GM21723 (cell line): ENCODE results near the gene ZNF148.
A peak's percentile ranks its signal among the peaks of the same experiment; 100 is the strongest.
"Not testable (repeated sequence)": the region's sequence is repeated elsewhere in the genome, so short reads cannot be mapped to it uniquely, and the experiment has no call there.

Source experiments
- ATAC-seq: cut with Tn5 transposase; IDR thresholded peaks from one replicate; pipeline ENCODE4 v1.9.1; 2021; ENCODE audit warnings: mild to moderate bottlenecking, moderate library complexity; ENCODE audit not compliant: unreplicated experiment

ZNF148 gene

DNA sequence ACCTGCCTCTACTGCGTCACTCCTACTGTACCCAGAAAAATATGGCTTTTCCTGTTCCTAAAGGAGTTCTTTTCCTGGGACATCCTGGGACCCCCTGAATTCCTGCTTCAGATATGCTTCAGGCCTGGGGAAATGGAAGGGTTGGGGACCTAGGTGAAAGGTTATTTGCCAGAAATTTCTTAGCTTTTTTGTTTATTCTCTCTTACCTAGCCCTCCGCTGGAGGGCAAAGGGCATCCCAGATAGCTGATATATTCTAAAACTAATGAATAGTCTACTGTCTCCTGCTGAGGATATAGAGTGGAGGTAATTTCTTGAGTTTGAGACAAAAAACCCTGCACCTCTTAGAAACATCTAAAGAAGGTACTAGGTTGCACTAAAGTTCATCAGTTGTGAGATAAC, 3.6 kb upstream of the ZNF148 start:
- no peak for ATAC-seq

DNA sequence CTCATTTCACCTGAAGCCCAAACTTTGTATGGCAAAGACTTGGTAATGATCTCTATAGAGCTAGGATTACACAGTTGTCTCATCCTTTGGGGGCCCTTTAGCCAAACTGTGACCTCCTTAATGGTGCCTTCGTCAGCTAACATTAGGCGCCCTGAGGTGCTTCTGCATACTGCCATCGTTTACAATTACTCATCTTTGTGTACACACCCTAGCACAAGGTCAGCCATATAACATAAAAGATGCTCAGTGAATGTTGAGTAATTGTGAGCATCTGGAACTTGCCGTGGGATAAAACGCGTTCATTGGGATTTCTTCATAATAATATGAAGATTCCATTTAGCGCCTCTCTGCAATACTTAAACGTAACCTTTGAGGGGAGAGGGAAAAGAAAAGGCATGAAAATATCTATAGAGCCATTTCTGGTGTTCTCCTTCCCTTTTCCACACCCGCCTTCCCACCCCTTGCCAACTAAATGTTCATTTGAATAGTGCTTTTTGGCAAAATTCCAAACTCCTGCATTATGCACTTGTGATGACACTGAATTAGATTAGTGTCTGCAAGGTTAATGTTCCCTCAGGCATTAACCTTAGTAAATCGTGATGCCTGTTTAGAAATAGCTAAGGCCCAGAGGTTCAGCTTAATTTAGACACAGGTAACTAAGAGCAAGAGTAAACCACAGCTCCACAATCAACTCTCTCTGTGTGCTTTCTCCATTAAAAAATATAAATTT, 990 bp upstream of the ZNF148 start:
- peak; percentile 4 for ATAC-seq

DNA sequence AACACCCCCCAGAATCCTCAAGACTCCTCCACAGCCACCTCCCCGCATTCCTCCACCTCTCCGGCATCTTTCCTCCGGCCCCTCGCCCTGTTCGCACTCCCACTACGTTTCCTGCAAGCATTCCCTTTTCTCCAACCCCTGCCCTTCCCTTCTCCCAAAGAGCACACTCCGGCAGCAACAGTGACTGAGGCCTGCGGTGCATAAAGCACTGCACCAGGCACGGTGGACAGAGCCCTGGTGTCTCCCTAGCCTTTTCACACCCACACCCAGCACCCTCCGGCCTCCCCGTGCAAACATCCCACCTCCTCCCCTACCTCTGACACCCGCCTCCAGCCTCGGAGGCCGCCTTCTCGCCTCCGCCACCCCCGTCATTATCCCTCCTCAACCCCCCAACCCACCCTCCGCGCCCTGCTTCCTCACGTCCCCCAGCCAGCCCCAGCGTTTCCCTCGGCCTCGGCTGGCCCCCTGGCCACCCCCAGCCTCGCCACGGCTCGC, 577 bp downstream of the ZNF148 start:
- ATAC-seq = peak; percentile 23

DNA sequence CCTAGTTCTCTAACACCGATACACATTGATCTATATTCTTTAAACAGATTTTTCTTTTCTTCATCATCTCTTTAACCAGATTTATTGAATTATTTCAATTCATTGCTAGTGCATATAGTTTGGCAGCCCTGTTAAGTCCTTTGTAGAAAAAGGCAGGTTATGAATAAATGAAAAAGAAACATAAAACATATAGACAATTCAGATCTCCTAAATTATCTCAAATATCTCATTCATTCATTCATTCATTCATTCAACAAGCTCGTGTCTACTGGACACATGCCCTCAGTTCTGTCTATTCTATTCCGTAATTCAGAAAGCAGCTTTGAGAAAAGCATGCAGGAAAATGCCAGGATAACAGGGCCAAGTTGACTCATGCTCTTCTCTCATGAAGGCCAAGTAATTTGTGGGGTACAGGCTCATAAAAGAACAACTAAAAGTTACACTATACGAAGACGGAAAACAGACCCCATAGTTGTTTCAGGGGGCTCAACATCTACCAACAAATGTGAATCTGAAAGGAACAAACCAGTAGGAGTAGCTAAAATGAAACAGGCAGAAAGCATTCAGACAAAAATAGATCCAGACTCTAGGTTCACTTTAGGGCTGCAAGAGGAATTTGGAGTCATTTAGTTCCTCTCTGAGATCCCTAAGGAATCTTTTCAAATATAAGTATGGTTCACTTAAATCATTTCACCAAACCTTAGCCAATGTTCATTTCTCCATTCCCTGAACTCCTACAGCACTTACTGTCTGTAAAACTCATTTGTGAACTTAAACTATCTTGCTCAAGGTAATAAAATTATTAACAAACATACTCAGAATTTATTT, 7.5 kb downstream of the ZNF148 start:
- ATAC-seq = no peak

DNA sequence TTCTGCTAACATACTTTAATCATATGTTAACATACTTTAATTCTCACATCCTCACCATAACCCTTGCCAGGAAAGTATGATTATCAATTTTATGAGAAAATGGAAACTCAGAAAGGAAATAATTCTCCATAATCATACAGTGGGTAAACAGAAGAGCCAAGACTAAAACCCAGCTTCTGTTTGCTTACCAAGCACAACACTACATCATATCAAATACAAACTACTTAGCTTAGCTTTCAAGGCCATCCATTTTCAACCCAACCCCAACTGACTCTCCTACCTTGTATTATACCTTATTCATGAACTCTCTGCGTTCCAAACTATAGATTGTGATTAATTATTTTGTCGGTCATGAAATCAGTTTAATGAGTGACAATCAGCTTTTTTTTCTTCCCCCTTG, 9.0 kb downstream of the ZNF148 start:
- ATAC-seq = no peak

DNA sequence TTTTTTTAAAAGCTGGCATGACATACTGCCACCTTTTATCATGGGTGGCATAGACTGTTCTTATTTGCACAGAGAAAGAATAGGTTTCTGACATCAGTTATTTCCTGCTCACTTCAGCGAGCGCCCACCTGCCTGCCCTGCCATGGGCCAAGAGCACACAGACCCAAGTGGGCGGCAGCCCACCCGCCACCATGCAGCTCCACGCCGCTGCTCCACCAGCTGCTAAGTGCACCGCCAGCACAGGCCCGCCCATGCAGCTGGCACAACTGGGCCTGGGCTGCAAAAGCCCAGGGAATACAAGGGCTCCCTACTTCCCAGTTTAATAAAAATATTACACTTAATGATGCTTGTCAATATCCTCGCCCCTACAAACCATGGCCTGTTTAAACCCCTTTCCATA, 15.4 kb downstream of the ZNF148 start:
- no peak for ATAC-seq

DNA sequence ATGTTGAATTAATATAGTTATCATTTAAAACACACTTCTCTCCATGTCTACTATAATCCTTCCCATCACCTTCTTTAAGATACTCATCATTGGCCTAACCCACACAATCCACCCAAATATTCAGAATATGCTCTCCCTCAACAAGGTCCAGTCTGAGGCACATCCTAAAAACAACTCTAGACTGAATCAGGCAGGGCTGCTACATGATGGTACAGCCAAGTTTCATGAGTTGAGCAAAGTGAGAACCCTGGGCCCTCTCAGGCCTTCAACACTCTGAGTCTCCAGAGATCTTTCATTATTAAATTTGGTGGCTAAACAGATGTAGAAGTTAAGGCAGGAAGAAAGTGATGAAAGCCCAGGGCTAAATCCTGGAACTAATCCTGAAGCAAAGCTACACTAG, 16.2 kb downstream of the ZNF148 start:
- no peak for ATAC-seq

DNA sequence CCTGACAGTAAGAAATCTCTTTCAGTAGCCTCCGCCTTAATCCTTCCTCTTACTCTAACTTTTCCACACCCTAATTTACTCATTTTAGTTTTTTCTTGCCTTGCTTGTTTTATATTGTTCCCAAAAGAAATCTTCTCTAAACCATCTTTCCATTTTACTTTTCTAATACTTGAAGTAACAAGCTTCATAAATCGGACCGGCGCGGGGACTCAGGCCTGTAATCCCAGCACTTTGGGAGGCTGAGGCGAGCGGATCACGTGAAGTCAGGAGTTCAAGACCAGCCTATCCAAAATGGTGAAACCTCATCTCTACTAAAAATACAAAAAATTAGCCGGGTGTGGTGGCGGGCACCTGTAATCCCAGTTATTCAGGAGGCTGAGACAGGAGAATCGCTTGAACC, 17.3 kb downstream of the ZNF148 start:
- no peak for ATAC-seq

DNA sequence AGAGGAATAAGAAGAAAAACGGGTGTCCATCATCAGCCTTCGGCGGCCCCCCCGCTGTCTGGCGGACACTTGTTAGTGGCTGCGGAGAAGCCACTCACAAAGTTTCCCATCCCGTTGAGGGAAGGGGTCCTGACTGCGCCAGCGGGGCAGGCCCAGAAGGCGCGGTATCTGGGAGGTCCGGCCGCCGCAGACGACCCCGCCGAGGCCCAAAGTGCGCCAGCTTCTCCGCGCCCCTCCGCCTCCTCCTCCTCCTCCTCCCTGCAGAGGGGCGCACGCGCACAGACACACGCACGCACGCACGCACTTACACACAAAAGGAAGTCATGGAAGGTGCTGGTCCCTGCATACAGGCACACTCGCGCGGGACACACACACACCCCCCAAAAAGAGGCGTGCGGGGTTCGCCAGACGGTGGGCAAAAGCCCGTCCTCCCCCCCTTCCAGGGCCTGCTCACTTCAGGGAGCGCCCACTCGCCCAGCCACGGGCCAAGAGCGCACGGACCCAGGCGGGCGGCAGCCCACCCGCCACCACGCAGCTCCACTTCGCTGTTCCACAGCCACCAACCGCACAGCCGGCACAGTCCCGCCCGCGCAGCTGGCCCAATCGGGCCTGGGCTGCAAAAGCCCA, 18.0 kb downstream of the ZNF148 start:
- peak; percentile 74 for ATAC-seq

DNA sequence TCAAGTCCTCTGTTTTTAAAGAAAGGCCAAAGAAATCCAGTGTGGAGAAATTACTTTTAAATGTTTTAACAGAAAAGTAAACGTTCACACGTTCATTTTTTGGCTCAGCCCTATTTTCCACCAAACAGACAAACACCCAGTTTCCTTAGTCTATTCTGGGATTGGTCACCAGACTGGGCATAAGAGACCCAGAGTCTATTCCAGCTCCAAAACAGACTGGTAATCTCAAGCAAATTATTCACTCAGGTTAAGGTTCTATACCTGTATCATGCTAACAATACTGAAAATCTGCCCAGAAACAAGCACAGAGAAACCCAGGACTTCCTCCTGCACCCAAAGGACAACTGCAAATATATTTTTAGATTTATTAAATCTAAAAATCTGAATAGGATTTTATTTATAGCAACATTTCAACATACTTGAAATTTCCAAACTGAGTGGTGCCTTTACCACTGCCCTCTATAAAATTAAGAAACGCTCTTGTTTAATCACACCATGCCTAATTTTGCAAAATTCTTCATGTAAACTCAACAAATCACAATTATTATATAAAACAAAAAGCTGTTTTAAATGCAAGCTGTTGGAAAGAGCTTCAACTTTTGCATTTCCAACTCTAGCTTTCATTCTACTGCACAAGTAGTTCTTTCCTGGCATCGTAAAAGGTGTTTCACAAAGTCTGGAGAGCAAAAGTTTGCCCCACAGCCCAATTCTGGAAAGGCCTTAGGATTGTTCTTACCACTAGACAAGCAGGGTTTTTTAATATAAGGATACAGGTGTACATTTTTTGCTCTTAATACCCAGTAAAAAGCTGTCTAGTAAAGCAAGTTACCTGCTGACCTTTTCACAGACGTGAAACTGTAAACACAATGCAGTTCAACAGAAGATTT, 18.7 kb downstream of the ZNF148 start:
- ATAC-seq = peak; percentile 5

DNA sequence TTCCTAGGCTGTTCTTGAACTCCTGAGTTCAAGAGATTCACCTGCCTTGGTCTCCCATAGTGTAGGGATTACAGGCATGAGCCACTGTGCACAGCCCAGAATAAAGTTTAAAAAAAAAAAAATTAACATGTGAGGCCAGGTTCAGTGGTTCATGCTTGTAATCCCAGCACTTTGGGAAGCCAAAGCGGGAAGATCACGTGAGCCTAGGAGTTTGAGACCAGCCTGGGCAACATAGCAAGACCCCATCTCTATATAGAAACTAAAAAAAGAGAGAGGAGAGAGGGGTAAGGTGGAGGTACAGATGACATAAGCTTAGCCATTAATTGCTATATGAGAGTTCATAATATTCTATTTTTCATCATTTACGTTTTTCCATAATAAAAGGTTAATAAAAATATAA, 21.5 kb downstream of the ZNF148 start:
- ATAC-seq = no peak

DNA sequence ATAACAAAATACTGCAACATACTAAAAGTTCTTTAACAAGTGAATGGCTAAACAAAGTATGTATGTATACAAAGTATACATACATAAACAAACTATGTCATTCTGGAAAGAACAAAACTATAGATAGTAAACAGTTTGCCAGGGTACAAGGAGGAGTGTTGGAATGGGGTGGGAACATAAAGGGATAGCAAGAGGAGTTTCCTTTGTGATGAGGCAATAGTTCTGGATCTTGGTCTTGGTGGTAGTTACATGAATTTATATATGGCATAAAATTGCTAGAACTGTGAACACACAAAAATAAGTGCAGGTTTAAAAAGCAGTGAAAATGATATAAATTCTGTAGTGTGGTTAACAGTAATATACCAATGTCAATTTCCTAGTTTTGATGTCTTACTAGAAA, 22.0 kb downstream of the ZNF148 start:
- no peak for ATAC-seq

DNA sequence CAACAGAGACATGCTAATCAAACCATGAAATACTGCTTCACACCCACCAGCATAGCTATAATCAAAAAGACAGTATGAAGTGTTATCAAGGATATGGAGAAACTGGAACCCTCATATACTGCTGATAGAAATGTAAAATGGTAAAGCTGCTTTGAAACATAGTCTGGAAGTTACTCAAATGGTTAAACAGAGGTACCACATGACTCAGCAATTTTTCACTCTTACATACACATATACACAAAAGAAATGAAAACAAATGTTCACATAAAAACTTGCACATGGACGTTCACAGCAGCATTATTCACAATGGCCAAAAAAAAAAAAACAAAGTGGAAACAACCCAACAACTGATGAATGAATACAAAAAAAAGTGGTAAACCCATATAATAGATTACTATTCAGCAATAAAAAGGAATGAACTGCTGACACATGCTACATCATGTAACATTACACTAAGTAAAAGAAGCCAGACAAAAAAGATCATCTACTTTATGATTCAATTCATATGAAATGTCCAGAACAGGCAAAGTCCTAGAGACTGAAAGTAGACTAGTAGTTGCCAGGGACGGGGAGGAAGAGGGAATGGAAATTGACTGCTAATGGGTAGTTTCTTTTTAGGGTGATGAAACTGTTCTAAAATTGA, 23.2 kb downstream of the ZNF148 start:
- no peak for ATAC-seq

DNA sequence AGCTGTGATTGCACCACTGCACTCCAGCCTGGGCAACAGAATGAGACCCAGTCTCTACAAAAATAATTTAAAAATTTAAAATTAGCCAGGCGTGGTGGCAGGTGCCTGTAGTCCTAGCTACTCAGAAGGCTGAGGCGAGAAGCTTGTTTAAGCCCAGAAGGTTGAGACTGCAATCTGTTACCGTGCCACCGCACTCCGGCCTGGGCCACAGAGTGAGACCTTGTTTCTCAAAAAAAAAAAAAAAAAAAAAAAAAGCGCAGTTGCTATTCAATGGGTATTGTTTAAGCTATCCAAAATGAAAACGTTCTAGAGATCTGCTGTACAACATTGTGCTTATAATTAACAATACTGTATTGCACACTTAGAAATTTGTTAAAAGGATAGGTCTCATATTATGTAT, 24.0 kb downstream of the ZNF148 start:
- no peak for ATAC-seq

DNA sequence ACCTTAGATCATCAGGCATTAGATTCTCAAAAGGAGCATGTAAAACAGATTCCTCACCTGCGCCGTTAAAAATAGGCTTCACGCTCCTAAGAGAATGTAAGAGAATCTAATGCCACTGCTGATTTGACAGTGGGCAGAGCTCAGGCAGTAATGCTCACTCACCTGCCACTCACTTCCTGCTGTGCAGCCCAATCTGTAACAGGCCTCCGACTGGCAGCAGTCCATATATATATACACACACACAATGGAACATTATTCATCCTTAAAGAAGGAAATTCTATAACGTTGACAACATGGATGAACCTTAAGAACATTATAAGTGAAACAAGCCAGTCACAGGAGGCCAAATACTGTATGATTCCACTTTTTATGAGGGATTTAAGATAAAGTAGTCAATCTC, 24.5 kb downstream of the ZNF148 start:
- no peak for ATAC-seq

DNA sequence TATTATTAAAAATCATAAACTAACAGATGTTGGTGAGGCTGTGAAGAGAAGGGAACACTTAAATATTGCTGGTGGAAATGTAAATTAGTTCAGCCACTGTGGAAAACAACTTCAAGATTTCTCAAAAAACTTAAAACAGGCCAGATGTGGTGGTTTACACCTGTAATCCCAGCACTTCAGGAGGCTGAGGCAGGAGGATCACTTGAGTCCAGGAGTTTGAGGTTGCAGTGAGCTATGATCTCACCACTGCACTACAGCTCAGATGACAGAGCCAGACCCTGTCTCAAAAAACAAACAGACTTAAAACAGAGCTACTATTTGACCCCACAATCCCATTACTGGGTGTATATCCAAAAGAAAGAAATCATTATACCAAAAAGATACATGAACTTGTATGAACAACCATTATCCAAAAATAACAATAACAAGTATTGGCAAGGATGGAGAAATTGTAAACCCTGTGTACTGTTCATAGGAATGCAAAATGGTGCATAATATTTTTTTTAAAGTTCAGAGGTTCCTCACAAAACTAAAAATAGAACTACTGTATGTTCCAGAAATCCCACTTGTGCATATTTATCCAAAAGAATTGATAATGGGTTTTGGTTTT, 25.5 kb downstream of the ZNF148 start:
- no peak for ATAC-seq

DNA sequence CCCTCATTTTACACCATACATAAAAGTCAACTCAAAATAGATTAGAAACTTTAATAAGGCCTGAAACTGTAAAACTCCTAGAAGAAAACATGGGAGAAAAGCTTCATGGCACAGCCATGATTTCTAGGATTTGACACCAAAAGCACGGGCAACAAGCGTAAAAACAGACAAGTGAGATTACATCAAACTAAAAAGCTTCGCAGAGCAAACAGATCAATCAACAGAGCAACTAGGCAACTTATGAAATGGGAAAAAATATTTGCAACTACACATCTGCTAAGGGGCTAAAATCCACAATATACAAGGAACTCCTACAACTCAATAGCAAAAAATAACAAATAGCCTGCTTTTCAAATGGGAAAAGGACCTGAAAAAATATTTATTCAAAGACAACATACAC, 26.1 kb downstream of the ZNF148 start:
- no peak for ATAC-seq

DNA sequence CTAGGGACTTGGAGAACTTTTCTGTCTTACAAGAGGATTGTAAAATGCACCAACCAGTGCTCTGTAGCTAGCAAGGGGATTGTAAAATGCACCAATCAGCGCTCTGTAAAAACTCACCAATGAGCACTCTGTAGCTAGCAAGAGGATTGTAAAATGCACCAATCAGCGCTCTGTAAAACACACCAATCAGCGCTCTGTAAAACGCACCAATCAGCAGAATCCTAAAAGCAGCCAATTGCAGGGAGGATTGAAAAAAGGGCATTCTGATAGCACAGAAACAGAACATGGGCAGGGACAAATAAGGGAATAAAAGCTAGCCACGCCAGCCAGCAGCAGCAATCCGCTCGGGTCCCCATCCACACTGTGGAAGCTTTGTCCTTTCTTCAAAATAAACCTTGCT, 31.8 kb downstream of the ZNF148 start:
- ATAC-seq = not testable (repeated sequence)

DNA sequence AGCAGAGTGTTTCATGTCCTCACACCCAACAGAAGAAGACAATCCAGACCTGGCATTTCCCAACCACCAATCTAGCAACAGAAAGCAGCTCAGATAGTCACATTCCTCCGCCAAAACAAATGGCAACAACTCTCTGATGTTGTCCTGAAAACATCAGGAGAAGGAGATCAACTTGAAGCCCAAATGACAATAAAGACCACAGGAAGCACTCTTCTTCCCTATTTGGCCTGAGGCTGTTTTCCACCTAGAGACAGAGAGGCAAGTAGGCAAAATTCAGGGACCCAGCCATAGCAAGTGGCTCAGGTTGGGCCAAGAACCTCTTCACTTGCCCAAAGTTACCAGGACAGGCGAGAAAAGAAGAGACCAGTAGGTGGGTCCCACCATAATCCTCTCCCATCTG, 35.0 kb downstream of the ZNF148 start:
- no peak for ATAC-seq

DNA sequence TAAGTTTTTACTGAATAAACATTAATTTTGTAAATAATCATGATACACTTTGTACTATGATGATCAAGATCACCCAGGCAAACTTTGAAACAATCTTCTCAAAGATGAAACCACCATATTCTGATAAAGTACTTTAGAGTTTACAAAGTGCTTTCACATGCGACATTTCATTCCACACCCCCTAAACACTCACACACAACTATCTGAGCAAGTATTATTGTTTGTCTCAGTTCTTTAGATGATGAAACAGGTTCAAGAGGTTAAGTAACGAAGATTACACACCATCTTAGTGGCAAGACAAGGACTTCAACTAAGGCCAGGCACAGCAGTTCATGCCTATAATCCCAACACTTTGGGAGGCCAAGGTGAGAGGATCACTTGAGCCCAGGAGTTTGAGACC, 37.6 kb downstream of the ZNF148 start:
- ATAC-seq = no peak
